HG02870 (cell line): ENCODE results near the gene PCNX2.

Experiments
- ATAC-seq: cut with Tn5 transposase; IDR thresholded peaks from one replicate; pipeline ENCODE4 v1.9.1; 2021; ENCODE audit warnings: mild to moderate bottlenecking, moderate library complexity; ENCODE audit not compliant: unreplicated experiment

The PCNX2 gene

GRCh38 chr1:233316473-233316872 lies 20.9 kb upstream of the PCNX2 start:
- no peak for ATAC-seq

- ATAC-seq = no peak
These were observed 20.3 kb upstream of the PCNX2 start for GRCh38 chr1:233315718-233316301.

- no peak for ATAC-seq
These were observed 18.1 kb upstream of the PCNX2 start for GRCh38 chr1:233313434-233314155.

GRCh38 chr1:233304489-233305102 lies 9.1 kb upstream of the PCNX2 start:
- no peak for ATAC-seq

GRCh38 chr1:233300326-233300725 lies 4.8 kb upstream of the PCNX2 start:
- ATAC-seq = no peak

- no peak for ATAC-seq
These were observed 3.9 kb upstream of the PCNX2 start for GRCh38 chr1:233299450-233299849.

GRCh38 chr1:233295975-233296322 lies 424 bp upstream of the PCNX2 start:
- no peak for ATAC-seq

GRCh38 chr1:233294913-233295236 lies 650 bp downstream of the PCNX2 start:
- no peak for ATAC-seq

- no peak for ATAC-seq
These were observed 1.7 kb downstream of the PCNX2 start for GRCh38 chr1:233293556-233294446.

- ATAC-seq = no peak
These were observed 5.0 kb downstream of the PCNX2 start for GRCh38 chr1:233290396-233291034.

- ATAC-seq = no peak
These were observed 5.8 kb downstream of the PCNX2 start for GRCh38 chr1:233289676-233290075.

GRCh38 chr1:233282582-233282886 lies 13.0 kb downstream of the PCNX2 start:
- no peak for ATAC-seq

- ATAC-seq = peak; percentile 70
These were observed 13.6 kb downstream of the PCNX2 start for GRCh38 chr1:233281711-233282581.

GRCh38 chr1:233279971-233280370 lies 15.6 kb downstream of the PCNX2 start:
- no peak for ATAC-seq

- ATAC-seq = no peak
These were observed 16.9 kb downstream of the PCNX2 start for GRCh38 chr1:233278631-233279030.

- ATAC-seq = no peak
These were observed 17.6 kb downstream of the PCNX2 start for GRCh38 chr1:233277637-233278606.

- ATAC-seq = no peak
These were observed 25.9 kb downstream of the PCNX2 start for GRCh38 chr1:233269656-233270055.

- ATAC-seq = no peak
These were observed 27.0 kb downstream of the PCNX2 start for GRCh38 chr1:233268389-233269022.

- ATAC-seq = peak; percentile 16
These were observed 33.8 kb downstream of the PCNX2 start for GRCh38 chr1:233261695-233262094.
